Calu3 (cell line): Measurements from ENCODE around the gene RABAC1. TPM values are rescaled to one million over a fixed set of nuclear protein-coding genes. Genes with fewer than 3 reads are reported as not detected.
A peak's percentile ranks its signal among the peaks of the same experiment; 100 is the strongest.

ENCODE experiments used
- BruUV-seq: library from RNA; stranded (reverse); fragments of 400-500 nt; replicated peaks from 2 replicates; lab custom pipeline; 2021; lab: Mats Ljungman, UMichigan
- CTCF ChIA-PET: fragments of 300-600 bp; sonication (Branson Sonifier 250); formaldehyde crosslinking; loops from one replicate; lab custom pipeline; 2022; ENCODE audit warnings: antibody characterized with exemption; lab: Charles Lee
- DNase-seq: peaks from one replicate; pipeline ENCODE4 v3.0.0; 2022
- H3K27ac Mint-ChIP-seq: one replicate; pipeline ENCODE4 v1.8.0; 2022; ENCODE audit warnings: mixed read lengths; ENCODE audit not compliant: unreplicated experiment
- H3K27me3 Mint-ChIP-seq: one replicate; pipeline ENCODE4 v1.8.0; 2022; ENCODE audit warnings: mixed read lengths; ENCODE audit not compliant: unreplicated experiment
- H3K36me3 Mint-ChIP-seq: one replicate; pipeline ENCODE4 v1.8.0; 2022; ENCODE audit warnings: mild to moderate bottlenecking, moderate library complexity, mixed read lengths; ENCODE audit not compliant: insufficient read depth, unreplicated experiment
- H3K4me1 Mint-ChIP-seq: one replicate; pipeline ENCODE4 v1.8.0; 2022; ENCODE audit warnings: mild to moderate bottlenecking, low read depth, mixed read lengths; ENCODE audit not compliant: unreplicated experiment
- H3K4me3 Mint-ChIP-seq: one replicate; pipeline ENCODE4 v1.8.0; 2022; ENCODE audit warnings: mild to moderate bottlenecking, low read depth, moderate library complexity, mixed read lengths; ENCODE audit not compliant: unreplicated experiment
- H3K9me3 Mint-ChIP-seq: one replicate; pipeline ENCODE4 v1.8.0; 2022; ENCODE audit warnings: low read depth, mixed read lengths; ENCODE audit not compliant: unreplicated experiment
- intact Hi-C: fragments of 100-400 bp; cut with micrococcal nuclease; formaldehyde crosslinking; loops from one replicate; pipeline ENCODE4 v1.10.0; 2022; ENCODE audit not compliant: unreplicated experiment
- total RNA-seq: library from RNA; stranded (reverse); gene quantifications from 2 replicates; pipeline ENCODE4 v1.2.3, GENCODE V29; 2022
- TF ChIP-seq, protein P1 (sequence below): fragments of 200-600 bp; IDR thresholded peaks from one replicate; pipeline ENCODE4 v1.8.0; 2022; ENCODE audit warnings: antibody characterized with exemption; ENCODE audit not compliant: unreplicated experiment

RABAC1 gene
- total RNA-seq, 1 experiment from 2014 or later = 116 TPM

DNA sequence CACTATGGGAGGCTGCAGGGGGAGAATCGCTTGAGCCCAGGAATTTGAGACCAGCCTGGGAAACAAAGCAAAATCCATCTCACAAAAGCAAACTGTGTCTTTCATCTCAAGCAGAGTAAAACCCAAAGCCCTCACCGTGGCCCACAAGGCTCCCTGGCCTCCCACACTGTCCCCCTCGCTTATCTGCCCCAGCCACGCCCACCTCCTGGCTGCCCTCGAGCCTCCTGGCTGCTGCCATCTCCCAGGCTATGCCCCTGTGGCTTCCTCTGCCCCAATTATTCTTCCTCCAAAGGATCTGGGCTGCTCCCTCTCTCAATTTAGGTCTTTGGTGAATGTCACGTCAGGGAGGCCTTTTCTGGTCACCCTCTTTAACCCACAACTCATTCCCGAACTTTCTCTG, 3.6 kb downstream of the RABAC1 start:
- DNase-seq = no peak
- intact Hi-C loops = loop anchor here (10.0 kb wide), 1 partner anchor 161 kb away; the partner anchor contains the start of gene CEACAM3
- TF ChIP-seq, protein P1, sequence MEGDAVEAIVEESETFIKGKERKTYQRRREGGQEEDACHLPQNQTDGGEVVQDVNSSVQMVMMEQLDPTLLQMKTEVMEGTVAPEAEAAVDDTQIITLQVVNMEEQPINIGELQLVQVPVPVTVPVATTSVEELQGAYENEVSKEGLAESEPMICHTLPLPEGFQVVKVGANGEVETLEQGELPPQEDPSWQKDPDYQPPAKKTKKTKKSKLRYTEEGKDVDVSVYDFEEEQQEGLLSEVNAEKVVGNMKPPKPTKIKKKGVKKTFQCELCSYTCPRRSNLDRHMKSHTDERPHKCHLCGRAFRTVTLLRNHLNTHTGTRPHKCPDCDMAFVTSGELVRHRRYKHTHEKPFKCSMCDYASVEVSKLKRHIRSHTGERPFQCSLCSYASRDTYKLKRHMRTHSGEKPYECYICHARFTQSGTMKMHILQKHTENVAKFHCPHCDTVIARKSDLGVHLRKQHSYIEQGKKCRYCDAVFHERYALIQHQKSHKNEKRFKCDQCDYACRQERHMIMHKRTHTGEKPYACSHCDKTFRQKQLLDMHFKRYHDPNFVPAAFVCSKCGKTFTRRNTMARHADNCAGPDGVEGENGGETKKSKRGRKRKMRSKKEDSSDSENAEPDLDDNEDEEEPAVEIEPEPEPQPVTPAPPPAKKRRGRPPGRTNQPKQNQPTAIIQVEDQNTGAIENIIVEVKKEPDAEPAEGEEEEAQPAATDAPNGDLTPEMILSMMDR = no peak
- CTCF ChIA-PET = interaction anchor here (1.3 kb wide), 1 partner anchor 67 kb away, joined by 3 read pairs; no protein-coding TSS in a partner anchor
- H3K36me3 Mint-ChIP-seq = peaks cover 24% of the 10 kb centered on the region
- H3K4me1 Mint-ChIP-seq = peaks cover 30% of the 10 kb centered on the region
- no peaks in the 10 kb centered on the region for H3K9me3 Mint-ChIP-seq
- H3K27ac Mint-ChIP-seq = no peak overlapping the region
- H3K27me3 Mint-ChIP-seq = no peaks in the 10 kb centered on the region
- BruUV-seq = no TSS peak
- no peak overlapping the region for H3K4me3 Mint-ChIP-seq

GRCh38 chr19:41951686-41952172, 7.4 kb downstream of the RABAC1 start:
- CTCF ChIA-PET = interaction anchor here (0.6 to 1.4 kb wide), 2 partner anchors 77 to 79 kb away, joined by 3 to 9 read pairs; no protein-coding TSS in a partner anchor
- no TSS peak for BruUV-seq
- no peaks in the 10 kb centered on the region for H3K9me3 Mint-ChIP-seq
- H3K36me3 Mint-ChIP-seq = no peaks in the 10 kb centered on the region
- H3K4me1 Mint-ChIP-seq = peaks cover 7% of the 10 kb centered on the region
- no peaks in the 10 kb centered on the region for H3K27me3 Mint-ChIP-seq
- intact Hi-C loops = loop anchor here (1.0 to 10.0 kb wide), 2 partner anchors 78 to 157 kb away; partner anchors contain the start of gene CEACAM3
- TF ChIP-seq, protein P1 = peak; percentile 100
- H3K4me3 Mint-ChIP-seq = peak overlapping the region; percentile 6
- no peak overlapping the region for H3K27ac Mint-ChIP-seq
- DNase-seq = peak; percentile 89

DNA sequence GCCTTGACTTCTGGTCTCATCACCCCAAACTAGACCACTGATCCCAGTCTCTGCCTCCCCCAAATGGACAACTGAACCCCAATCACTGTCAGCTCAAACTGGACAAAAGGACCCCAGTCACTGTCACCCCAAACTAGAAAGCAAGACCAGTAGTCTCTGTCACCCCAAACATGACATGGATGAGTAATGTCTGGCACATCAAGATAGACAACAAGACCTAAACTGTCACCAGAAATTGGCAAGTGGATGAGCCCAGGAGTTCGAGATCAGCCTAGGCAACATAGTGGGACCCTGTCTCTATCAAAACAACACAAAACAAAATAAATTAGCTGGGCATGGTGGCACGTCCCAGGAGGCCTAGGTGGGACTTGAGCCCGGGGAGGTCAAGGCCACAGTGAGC, 12.0 kb downstream of the RABAC1 start:
- no TSS peak for BruUV-seq
- TF ChIP-seq, protein P1 = no peak
- DNase-seq = no peak
- CTCF ChIA-PET = no interaction called here
- H3K4me3 Mint-ChIP-seq = no peak overlapping the region
- H3K27ac Mint-ChIP-seq = no peak overlapping the region
- H3K36me3 Mint-ChIP-seq = peaks cover 4% of the 10 kb centered on the region
- H3K27me3 Mint-ChIP-seq = peaks cover 13% of the 10 kb centered on the region
- intact Hi-C loops = no loop called here
- H3K9me3 Mint-ChIP-seq = no peaks in the 10 kb centered on the region
- H3K4me1 Mint-ChIP-seq = peaks cover 7% of the 10 kb centered on the region

GRCh38 chr19:41945135-41945766, 13.9 kb downstream of the RABAC1 start:
- CTCF ChIA-PET = no interaction called here

More at GRCh38 chr19:41945135-41945766, 13.9 kb downstream of the RABAC1 start:
- no TSS peak for BruUV-seq
- Mint-ChIP-seq H3K27me3 (peaks cover 32% of the 10 kb centered on the region), H3K4me3 (no peak overlapping the region), H3K27ac (no peak overlapping the region), H3K4me1 (no peaks in the 10 kb centered on the region), H3K9me3 (no peaks in the 10 kb centered on the region), H3K36me3 (peaks cover 10% of the 10 kb centered on the region)
- DNase-seq = no peak
- intact Hi-C loops = no loop called here
- TF ChIP-seq, protein P1 = no peak
